ENCODE measurements around the gene CCDC24.
A peak's percentile ranks its signal among the peaks of the same experiment; 100 is the strongest.

GRCh38 chr1:43991476-43992231 lies at the start of gene CCDC24:
- TF ChIP-seq, protein P1, sequence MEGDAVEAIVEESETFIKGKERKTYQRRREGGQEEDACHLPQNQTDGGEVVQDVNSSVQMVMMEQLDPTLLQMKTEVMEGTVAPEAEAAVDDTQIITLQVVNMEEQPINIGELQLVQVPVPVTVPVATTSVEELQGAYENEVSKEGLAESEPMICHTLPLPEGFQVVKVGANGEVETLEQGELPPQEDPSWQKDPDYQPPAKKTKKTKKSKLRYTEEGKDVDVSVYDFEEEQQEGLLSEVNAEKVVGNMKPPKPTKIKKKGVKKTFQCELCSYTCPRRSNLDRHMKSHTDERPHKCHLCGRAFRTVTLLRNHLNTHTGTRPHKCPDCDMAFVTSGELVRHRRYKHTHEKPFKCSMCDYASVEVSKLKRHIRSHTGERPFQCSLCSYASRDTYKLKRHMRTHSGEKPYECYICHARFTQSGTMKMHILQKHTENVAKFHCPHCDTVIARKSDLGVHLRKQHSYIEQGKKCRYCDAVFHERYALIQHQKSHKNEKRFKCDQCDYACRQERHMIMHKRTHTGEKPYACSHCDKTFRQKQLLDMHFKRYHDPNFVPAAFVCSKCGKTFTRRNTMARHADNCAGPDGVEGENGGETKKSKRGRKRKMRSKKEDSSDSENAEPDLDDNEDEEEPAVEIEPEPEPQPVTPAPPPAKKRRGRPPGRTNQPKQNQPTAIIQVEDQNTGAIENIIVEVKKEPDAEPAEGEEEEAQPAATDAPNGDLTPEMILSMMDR (IDR thresholded peaks at IDR 0.05) = peak in 2 of 4 experiments; percentile 5 to 11
- peak; percentile 66 for TF ChIP-seq POLR2AphosphoS5 (IDR thresholded peaks at IDR 0.05)
